HL-60 (cell line): ENCODE results near the gene DCP1B.

ENCODE experiments used
- DNase-seq, 2 experiments: peaks; one replicate each; pipeline ENCODE4 v3.0.0-alpha.2; 2010 to 2020; ENCODE audit warnings: low read depth in 1 of 2, low spot score in 1 of 2
- H3K27ac ChIP-seq: fragments of 250-450 bp; sonication (Bioruptor Pico); replicated peaks from 2 replicates; pipeline ENCODE4 v1.5.1; 2020; ENCODE audit warnings: mild to moderate bottlenecking, moderate library complexity
- H3K27me3 ChIP-seq: fragments of 250-450 bp; sonication (Bioruptor Pico); 2 replicates; pipeline ENCODE4 v1.5.1; 2021; ENCODE audit warnings: mild to moderate bottlenecking, moderate library complexity; ENCODE audit not compliant: insufficient read depth, poor library complexity, severe bottlenecking
- H3K4me3 ChIP-seq: replicated peaks from 2 replicates; pipeline ENCODE4 v1.5.1; 2011; ENCODE audit warnings: mild to moderate bottlenecking, control low read depth, low read length; ENCODE audit not compliant: insufficient read depth
- CTCF ChIP-seq: IDR thresholded peaks from one replicate; pipeline ENCODE4 v1.5.1; 2011; ENCODE audit warnings: low read length, control low read depth, inconsistent platforms; ENCODE audit not compliant: insufficient read depth
- GABPA ChIP-seq: IDR thresholded peaks from 2 replicates; pipeline ENCODE4 v1.6.1; 2012; ENCODE audit warnings: low read depth
- POLR2AphosphoS5 ChIP-seq: IDR thresholded peaks from 2 replicates; pipeline ENCODE4 v1.6.1; 2012; ENCODE audit warnings: low read depth
- REST ChIP-seq: IDR thresholded peaks from 2 replicates; pipeline ENCODE4 v1.6.1; 2012; ENCODE audit warnings: low read depth; ENCODE audit not compliant: insufficient replicate concordance
- SPI1 ChIP-seq: IDR thresholded peaks from 2 replicates; pipeline ENCODE4 v1.6.1; 2012; ENCODE audit warnings: low read depth, mild to moderate bottlenecking, borderline replicate concordance
- long read RNA-seq: library from polyadenylated mRNA; unstranded; transcript quantifications from one replicate; pipeline ENCODE4 v2.0.0, GENCODE V29; 2020

The DCP1B gene
- long read RNA-seq, transcript DCP1B-201 (9 exons, 2,086 nt): major isoform, 31 of 45 reads
- long read RNA-seq, transcript DCP1B-202 (3 exons, 2,231 nt): minor isoform, 6 of 45 reads
- long read RNA-seq, partial matches to known transcripts: 0 of 45 reads
- long read RNA-seq, other reads (novel, unspliced or antisense): 5 of 45 reads

GRCh38 chr12:2004113-2004929, at the start of gene DCP1B:
TSS of gene DCP1B (minus strand) at chr12:2004457. CDS start at chr12:2004431, 26 bp downstream.
- Histone ChIP-seq H3K27me3 (no peaks in the 10 kb centered on the region), H3K27ac (peak within 1 kb of the TSS; percentile 79), H3K4me3 (peak within 1 kb of the TSS; percentile 99)
- peak; percentile 90 to 98 for DNase-seq
- TF ChIP-seq CTCF: no peak
- no peak; the same call in 1 of the 2 replicates for TF ChIP-seq SPI1
- TF ChIP-seq POLR2AphosphoS5: peak; percentile 92
- TF ChIP-seq GABPA: no peak
- peak; percentile 29 for TF ChIP-seq REST

- no peak for DNase-seq
- no peak overlapping the region for H3K27ac ChIP-seq
- no peak overlapping the region; the same call in 1 of the 2 replicates for H3K4me3 ChIP-seq
- peaks cover 39% of the 10 kb centered on the region for H3K27me3 ChIP-seq
- TF ChIP-seq POLR2AphosphoS5: no peak
- no peak for TF ChIP-seq CTCF
- TF ChIP-seq GABPA: no peak
- no peak for TF ChIP-seq SPI1
- no peak for TF ChIP-seq REST
These were observed 49.4 kb upstream of the DCP1B start for GRCh38 chr12:2053691-2054090.

GRCh38 chr12:2052826-2053678, 48.8 kb upstream of the DCP1B start, which contains the start of gene CACNA1C:
TSS of gene CACNA1C (plus strand) at chr12:2052987. CDS start at chr12:2053563, 576 bp downstream.
- Histone ChIP-seq H3K27ac (no peak within 1 kb of the TSS), H3K27me3 (peaks cover 44% of the 10 kb centered on the region), H3K4me3 (peak within 1 kb of the TSS; percentile 23)
- DNase-seq: peak in 1 of 2 experiments; percentile 26
- TF ChIP-seq SPI1 (no peak), REST (no peak), CTCF (no peak), POLR2AphosphoS5 (no peak), GABPA (no peak)
